IPS-18c (cell line): Measurements from ENCODE around the gene MCTP1.

Source experiments
- H3K4me3 ChIP-seq: 2 replicates; pipeline ENCODE4 v1.7.0; 2013; ENCODE audit warnings: low read depth, mild to moderate bottlenecking, low read length, moderate library complexity; ENCODE audit not compliant: insufficient read depth
- H3K9me3 ChIP-seq: one replicate; pipeline ENCODE4 v1.6.1; 2013; ENCODE audit warnings: mild to moderate bottlenecking, low read length, moderate library complexity; ENCODE audit not compliant: control insufficient read depth, insufficient read depth

The MCTP1 gene

GRCh38 chr5:94812232-94812631 is 472.7 kb downstream of the MCTP1 start:
- no peak overlapping the region for H3K4me3 ChIP-seq
- no peaks in the 10 kb centered on the region for H3K9me3 ChIP-seq

- H3K9me3 ChIP-seq: no peaks in the 10 kb centered on the region
- H3K4me3 ChIP-seq: no peak overlapping the region
These were observed 473.6 kb downstream of the MCTP1 start for GRCh38 chr5:94811331-94811730.

DNA sequence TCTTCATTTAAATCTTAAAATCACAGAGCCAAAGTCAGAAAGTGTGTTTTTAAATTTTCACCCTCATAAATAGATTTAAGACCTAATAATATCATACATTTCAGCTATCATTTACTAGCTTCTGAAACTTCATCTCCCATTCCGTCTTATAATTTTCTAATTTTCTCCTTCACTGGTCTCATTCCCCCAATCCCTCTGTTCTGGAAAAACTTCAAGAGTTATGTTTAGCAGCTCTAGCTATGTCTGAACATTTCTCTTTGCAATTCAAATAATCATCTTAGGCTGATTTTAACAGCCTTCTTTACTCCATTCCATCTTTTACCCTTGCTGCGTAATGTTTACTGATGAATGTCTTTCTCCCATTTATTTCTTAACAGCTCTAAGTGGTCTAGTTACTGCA is 474.0 kb downstream of the MCTP1 start:
- H3K4me3 ChIP-seq: no peak overlapping the region
- no peaks in the 10 kb centered on the region for H3K9me3 ChIP-seq

DNA sequence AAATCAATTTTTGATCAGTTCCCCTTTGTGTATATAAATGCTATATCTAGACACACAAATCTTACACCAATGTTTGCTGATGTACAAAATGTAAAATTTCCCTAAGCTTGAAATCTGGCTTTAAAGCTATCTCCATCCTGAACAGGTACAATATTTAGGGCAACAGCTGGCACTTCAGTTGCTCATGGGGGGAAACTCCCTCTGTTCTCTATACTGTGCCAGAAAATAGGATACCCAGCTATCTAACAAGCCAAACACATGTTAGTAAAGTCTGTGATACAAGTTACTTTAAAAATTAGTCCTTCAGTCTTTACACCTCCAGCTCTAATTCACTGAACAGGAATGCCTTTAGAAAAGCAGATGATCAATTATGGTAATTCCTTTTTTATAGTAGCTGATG is 474.6 kb downstream of the MCTP1 start:
- no peaks in the 10 kb centered on the region for H3K9me3 ChIP-seq
- no peak overlapping the region for H3K4me3 ChIP-seq

DNA sequence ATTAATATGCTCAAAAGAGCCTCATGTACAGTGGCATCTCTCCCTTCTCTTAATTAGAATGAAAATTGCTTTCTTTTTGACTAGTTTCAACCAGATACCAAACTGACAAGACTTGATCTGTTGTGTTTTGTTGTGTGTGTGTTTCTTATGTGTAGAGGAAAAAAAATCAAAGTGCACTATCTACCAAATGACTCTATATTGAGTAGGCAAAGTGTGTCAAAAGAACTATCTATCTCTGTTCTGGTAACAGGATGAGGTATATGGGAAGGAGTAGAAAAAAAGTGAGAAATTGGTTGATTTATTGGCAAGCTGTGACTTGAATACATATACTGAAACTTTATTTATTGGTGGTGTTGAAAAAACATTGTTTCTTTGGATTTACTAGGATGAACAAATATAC is 476.4 kb downstream of the MCTP1 start:
- no peaks in the 10 kb centered on the region for H3K9me3 ChIP-seq
- H3K4me3 ChIP-seq: no peak overlapping the region

DNA sequence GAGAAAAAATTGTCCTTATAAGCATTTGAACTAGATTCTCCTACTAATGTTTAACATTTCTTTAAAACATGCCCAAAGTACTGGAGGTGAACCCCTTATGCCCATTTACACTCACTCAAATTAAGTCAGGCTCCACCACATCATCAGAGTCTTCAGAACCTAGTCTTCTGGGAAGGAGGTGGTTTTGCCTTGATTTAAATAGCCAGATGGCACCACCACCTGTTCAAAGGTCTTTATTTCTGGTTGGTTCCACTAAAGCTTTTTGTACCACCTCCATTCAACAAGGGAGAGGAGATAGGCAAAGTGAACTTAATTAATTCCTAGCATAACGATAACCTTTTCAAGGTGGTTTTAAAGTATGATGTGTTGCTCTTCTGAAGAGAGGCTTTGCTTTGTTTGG is 476.9 kb downstream of the MCTP1 start:
- no peaks in the 10 kb centered on the region for H3K9me3 ChIP-seq

GRCh38 chr5:94802450-94802849 is 482.4 kb downstream of the MCTP1 start:
- H3K4me3 ChIP-seq: no peak overlapping the region
- H3K9me3 ChIP-seq: no peaks in the 10 kb centered on the region

More for the DNA sequence above, 476.9 kb downstream of the MCTP1 start:
- H3K4me3 ChIP-seq: no peak overlapping the region

DNA sequence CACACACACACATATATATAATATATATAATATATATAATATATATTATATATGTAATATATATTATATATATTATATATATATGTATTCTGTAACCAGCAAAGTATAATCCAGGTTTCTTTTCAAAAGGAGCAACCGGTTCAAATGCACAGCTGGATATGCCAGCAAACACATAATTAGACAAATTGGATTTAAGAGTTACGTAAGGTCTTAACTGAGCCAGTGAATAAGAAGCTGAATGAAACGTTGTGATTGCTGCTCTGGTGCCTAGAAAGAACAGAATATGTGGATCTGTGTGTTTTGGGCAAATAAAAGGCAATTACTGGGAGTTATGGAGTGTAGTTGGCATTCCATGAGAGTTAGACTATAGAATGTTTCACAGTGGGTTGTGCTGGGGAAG is 488.3 kb downstream of the MCTP1 start:
- Histone ChIP-seq H3K9me3 (no peaks in the 10 kb centered on the region), H3K4me3 (no peak overlapping the region)

DNA sequence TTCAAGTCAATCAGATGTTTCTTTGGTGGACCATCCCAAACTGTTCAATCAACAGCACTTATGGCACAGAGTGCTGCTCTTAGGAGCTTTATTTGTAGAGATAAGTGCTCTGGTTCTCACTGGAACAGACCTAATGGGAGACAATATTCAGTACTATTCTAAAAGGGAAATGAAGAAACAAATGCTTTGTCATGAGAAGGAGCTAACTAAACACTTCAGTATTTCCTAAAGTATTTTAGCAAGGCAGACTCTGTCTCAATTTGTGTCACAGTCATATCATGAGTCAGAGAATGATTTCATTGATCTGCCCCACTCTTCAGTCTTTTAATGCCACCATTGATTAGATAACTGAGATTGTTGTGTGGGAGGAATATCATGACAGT is 491.1 kb downstream of the MCTP1 start:
- Histone ChIP-seq H3K9me3 (no peaks in the 10 kb centered on the region), H3K4me3 (no peak overlapping the region)

DNA sequence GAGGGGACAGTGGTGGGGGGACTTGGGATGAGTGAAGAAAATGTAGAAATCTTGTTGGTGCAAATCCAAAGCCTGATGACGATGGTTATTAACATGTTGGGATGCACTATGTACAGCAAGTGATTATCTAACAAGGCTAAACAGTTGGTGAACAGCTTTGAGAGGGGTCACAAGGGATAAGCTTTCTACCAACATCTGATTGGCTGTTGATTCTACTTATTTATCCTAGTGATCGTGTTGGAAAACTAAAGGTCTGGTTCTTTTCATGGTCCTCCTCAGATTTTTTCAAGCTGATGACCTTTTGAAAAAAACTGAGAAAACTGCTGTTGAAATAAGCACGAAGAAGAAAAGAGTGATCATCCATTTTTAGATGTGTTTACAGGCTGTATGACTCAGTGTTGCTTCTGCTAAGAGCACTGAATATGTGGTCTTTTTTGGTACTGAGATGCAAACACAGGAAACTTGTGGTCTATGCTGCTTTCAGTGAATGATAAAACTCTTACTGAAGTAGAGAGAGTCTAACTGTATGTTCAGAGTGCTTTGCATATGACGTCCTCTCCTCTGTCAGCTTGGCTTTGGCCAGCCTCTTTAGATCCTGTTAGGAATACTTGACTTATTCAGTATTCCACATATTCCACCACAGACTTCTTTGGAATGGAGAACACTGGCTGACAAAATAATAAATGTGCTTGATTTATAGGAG is 491.6 kb downstream of the MCTP1 start:
- no peaks in the 10 kb centered on the region for H3K9me3 ChIP-seq
- no peak overlapping the region for H3K4me3 ChIP-seq

DNA sequence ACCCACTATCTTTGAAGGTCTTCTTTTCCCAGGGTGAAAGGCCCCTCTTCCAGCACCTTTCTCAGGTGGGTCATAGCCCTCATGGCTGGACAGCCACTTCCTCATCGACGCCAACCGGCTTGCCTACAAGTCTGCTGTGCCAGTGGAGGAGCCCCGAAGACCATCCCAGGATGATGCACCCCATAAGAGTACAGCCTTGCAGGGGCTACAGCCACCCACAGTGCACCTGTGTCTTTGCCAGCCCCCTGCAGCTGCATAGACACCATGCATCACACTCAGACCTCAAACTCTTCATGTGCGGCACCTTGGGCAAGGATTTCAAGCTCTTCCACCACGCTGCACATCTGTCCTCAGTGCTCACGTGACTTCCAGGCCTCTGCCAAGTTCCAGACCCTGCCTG is 493.1 kb downstream of the MCTP1 start:
- H3K4me3 ChIP-seq: no peak overlapping the region

GRCh38 chr5:94788527-94788926 is 496.4 kb downstream of the MCTP1 start:
- Histone ChIP-seq H3K4me3 (no peak overlapping the region), H3K9me3 (no peaks in the 10 kb centered on the region)

More for the DNA sequence above, 493.1 kb downstream of the MCTP1 start:
- no peaks in the 10 kb centered on the region for H3K9me3 ChIP-seq

DNA sequence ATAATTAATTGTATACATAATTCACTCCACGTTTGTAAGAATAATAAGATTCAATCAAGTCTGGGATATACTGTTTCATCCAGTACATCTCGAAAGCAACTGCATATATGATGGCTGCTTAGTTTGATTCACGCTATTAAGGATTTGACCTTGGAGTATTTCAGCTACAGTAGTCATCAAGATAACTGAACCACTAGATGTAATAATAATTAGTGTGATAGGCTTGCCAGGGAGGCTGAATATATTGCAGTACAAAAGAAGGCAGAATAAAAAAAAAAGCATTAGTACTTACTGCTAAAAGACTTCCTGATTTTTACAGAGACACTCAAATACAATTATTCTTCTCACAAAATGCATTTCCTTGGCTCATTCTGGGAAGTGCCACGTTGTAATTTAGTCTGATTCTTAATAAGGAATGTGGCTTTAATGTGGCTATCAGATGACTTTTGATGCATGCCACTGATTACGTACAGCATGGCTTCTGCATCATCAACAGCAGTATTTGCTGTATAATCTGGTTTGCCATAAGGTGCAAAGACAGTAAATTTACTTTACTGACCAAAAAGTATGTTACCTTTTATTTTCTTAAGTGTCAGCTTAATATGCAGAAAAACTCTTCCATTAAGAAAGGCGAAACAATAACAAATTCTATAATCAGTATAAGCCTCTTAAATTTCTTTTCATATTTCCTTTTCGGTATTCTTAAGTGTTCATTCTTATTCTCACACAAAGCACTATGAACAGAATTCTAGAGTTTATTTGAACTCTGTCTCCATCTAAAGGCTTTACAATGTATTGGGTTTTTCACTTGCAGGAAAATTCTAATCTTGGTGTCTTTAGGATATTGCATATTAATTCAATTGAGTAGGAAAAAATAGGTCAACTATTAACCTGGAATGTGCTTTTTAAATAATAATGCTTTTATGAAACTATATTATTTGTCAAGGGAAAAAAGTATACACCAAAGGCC is 500.1 kb downstream of the MCTP1 start:
- Histone ChIP-seq H3K4me3 (no peak overlapping the region), H3K9me3 (no peaks in the 10 kb centered on the region)

GRCh38 chr5:94782383-94782782 is 502.5 kb downstream of the MCTP1 start:
- Histone ChIP-seq H3K9me3 (no peaks in the 10 kb centered on the region), H3K4me3 (no peak overlapping the region)

DNA sequence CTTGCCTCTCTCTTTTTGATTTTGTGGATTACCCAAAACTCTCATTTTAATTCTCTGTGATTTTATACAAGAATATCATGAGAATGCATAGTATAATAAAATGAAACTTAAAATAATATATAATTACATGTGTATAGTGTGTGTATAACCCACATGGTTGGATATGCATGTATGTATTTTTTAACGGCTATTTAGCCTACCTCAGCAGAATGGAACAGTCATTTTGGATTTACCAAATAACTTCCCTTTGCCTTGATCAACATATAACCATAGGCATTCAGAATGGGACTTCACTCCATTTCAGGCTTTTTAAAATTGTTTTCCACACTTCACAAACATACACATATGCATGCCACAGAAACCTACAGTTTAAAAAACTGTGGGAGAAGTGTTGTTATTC is 505.2 kb downstream of the MCTP1 start:
- no peak overlapping the region for H3K4me3 ChIP-seq
- no peaks in the 10 kb centered on the region for H3K9me3 ChIP-seq

DNA sequence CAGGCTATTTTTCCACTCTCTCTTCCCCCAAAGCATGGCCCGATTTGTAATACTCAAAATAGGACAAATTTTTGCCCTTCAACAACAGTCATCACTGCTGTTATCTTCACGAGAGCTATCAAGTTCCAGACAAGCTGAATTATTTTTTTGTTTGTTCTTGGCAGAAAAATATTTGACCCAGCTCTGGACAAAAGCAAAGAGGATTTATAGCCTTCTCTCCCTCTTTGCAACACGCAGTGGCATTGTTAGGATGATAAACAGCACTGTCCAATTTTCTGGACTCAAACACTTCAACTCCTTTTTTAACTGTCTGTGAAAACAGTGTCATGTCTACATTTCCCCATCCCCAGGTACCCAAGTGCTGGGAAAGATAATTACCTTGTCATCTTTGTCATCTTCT is 506.2 kb downstream of the MCTP1 start:
- Histone ChIP-seq H3K9me3 (no peaks in the 10 kb centered on the region), H3K4me3 (no peak overlapping the region)

GRCh38 chr5:94778299-94778698 is 506.6 kb downstream of the MCTP1 start:
- H3K9me3 ChIP-seq: no peaks in the 10 kb centered on the region
- H3K4me3 ChIP-seq: no peak overlapping the region
